SK-N-SH (cell line): Measurements from ENCODE around the gene UBE2E3. TPM values are rescaled to one million over a fixed set of nuclear protein-coding genes. Genes with fewer than 3 reads are reported as not detected.

Experiments used
- CTCF ChIA-PET: fragments of 300-600, 350-600 bp; formaldehyde crosslinking; extraction: SDS; loops from one replicate; lab custom pipeline; 2021; lab: Yijun Ruan, JAX
- POLR2A ChIA-PET: fragments of 350-600 bp; sonication (Branson Sonifier 250); formaldehyde crosslinking; extraction: SDS; loops from one replicate; lab custom pipeline; 2020; ENCODE audit warnings: antibody characterized with exemption, inconsistent platforms; lab: Yijun Ruan, JAX
- DNase-seq: peaks from one replicate; pipeline ENCODE4 v3.0.0; 2012
- H2AFZ ChIP-seq: fragments of 200-600 bp; sonication (generic); 2 replicates; pipeline ENCODE4 v1.8.1; 2016; ENCODE audit warnings: antibody characterized with exemption, mild to moderate bottlenecking, low read depth
- H3F3A ChIP-seq: fragments of 200-600 bp; sonication (generic); replicated peaks from 2 replicates; pipeline ENCODE3; 2016; ENCODE audit warnings: antibody characterized with exemption, mild to moderate bottlenecking; ENCODE audit not compliant: insufficient read depth
- H3K27ac ChIP-seq, 2 experiments: fragments of 200-500 bp in 1 of 2; fragments of 200-600 bp in 1 of 2; sonication (Bioruptor generic) in 1 of 2; sonication (generic), shearing (Covaris generic) in 1 of 2; 2 replicates each; pipeline versions ENCODE4 v1.5.1 to v1.6.1; 2014 to 2016; ENCODE audit warnings: low read depth in 2 of 2, inconsistent platforms in 1 of 2, low read length in 1 of 2, mild to moderate bottlenecking in 1 of 2, mixed read lengths in 1 of 2
- H3K27me3 ChIP-seq: fragments of 200-600 bp; sonication (generic), shearing (Covaris generic); 2 replicates; pipeline ENCODE4 v1.6.1; 2016; ENCODE audit warnings: mixed run types; ENCODE audit not compliant: insufficient read depth
- H3K36me3 ChIP-seq, 2 experiments: fragments of 200-500 bp in 1 of 2; fragments of 200-600 bp in 1 of 2; sonication (Bioruptor generic) in 1 of 2; sonication (generic) in 1 of 2; replicated peaks in 1 of 2; 2 replicates each; pipeline versions ENCODE3 to v1.5.1; 2014 to 2016; ENCODE audit warnings: low read length in 1 of 2, mild to moderate bottlenecking in 1 of 2; ENCODE audit not compliant: insufficient read depth in 2 of 2, control insufficient read depth in 1 of 2
- H3K4me1 ChIP-seq, 2 experiments: fragments of 200-500 bp in 1 of 2; fragments of 200-600 bp in 1 of 2; sonication (Bioruptor generic) in 1 of 2; sonication (generic), shearing (Covaris generic) in 1 of 2; 2 replicates each; pipeline versions ENCODE4 v1.5.1 to v1.6.1; 2014 to 2016; ENCODE audit warnings: low read depth in 1 of 2, low read length in 1 of 2, mixed run types in 1 of 2; ENCODE audit not compliant: insufficient read depth in 2 of 2, control insufficient read depth in 1 of 2
- H3K4me2 ChIP-seq: fragments of 200-600 bp; sonication (generic), shearing (Covaris generic); 2 replicates; pipeline ENCODE4 v1.6.1; 2017; ENCODE audit warnings: mixed run types
- H3K4me3 ChIP-seq, 2 experiments: fragments of 200-500 bp in 1 of 2; fragments of 200-600 bp in 1 of 2; sonication (Bioruptor generic) in 1 of 2; sonication (generic), shearing (Covaris generic) in 1 of 2; 2 replicates each; pipeline versions ENCODE4 v1.5.1 to v1.8.1; 2014 to 2016; ENCODE audit warnings: low read depth in 2 of 2, inconsistent platforms in 1 of 2, low read length in 1 of 2, mild to moderate bottlenecking in 1 of 2, mixed read lengths in 1 of 2, moderate library complexity in 1 of 2
- H3K79me2 ChIP-seq: fragments of 200-600 bp; sonication (generic); 2 replicates; pipeline ENCODE4 v1.8.1; 2017; ENCODE audit warnings: mild to moderate bottlenecking; ENCODE audit not compliant: insufficient read depth
- H3K9ac ChIP-seq: fragments of 200-600 bp; sonication (generic); 2 replicates; pipeline ENCODE4 v1.6.1; 2017; ENCODE audit warnings: mixed run types
- H3K9me2 ChIP-seq: fragments of 200-600 bp; sonication (generic); 2 replicates; pipeline ENCODE4 v1.6.1; 2017; ENCODE audit warnings: mixed run types
- H3K9me3 ChIP-seq: fragments of 200-600 bp; sonication (generic); 2 replicates; pipeline ENCODE4 v1.6.1; 2017; ENCODE audit warnings: mixed run types, mild to moderate bottlenecking, moderate library complexity
- H4K20me1 ChIP-seq: fragments of 200-600 bp; sonication (generic); 2 replicates; pipeline ENCODE4 v1.6.1; 2017; ENCODE audit warnings: mild to moderate bottlenecking, mixed run types; ENCODE audit not compliant: insufficient read depth
- ELF1 ChIP-seq: IDR thresholded peaks from 2 replicates; pipeline ENCODE4 v1.4.0; 2012
- FOXJ3 ChIP-seq: sonication (generic); formaldehyde crosslinking; IDR thresholded peaks from 2 replicates; pipeline ENCODE4 v1.5.1; 2020; ENCODE audit warnings: mild to moderate bottlenecking, missing genetic modification reagents
- FOXM1 ChIP-seq: IDR thresholded peaks from 2 replicates; pipeline ENCODE4 v1.4.0; 2012; ENCODE audit warnings: low read depth, mild to moderate bottlenecking
- MEF2A ChIP-seq: IDR thresholded peaks from 2 replicates; pipeline ENCODE4 v1.4.0; 2012; ENCODE audit warnings: low read depth, borderline replicate concordance
- NRF1 ChIP-seq: IDR thresholded peaks from 2 replicates; pipeline ENCODE4 v1.6.1; 2012; ENCODE audit warnings: low read depth, mild to moderate bottlenecking, low read length
- RAD21 ChIP-seq: IDR thresholded peaks from 2 replicates; pipeline ENCODE4 v1.6.1; 2012; ENCODE audit warnings: mild to moderate bottlenecking, low read length
- REST ChIP-seq: IDR thresholded peaks from 2 replicates; pipeline ENCODE4 v1.6.1; 2012; ENCODE audit warnings: mild to moderate bottlenecking, low read depth, low read length, moderate library complexity
- RFX5 ChIP-seq: IDR thresholded peaks from 2 replicates; pipeline ENCODE4 v1.6.1; 2012; ENCODE audit warnings: mild to moderate bottlenecking, improper control_type of control experiment, low read length
- TCF12 ChIP-seq: IDR thresholded peaks from 2 replicates; pipeline ENCODE4 v1.4.0; 2012
- USF1 ChIP-seq: IDR thresholded peaks from 2 replicates; pipeline ENCODE4 v1.4.0; 2012; ENCODE audit warnings: low read depth, borderline replicate concordance
- WGBS: methylation state at CpG from one replicate; pipeline ENCODE4 v1.1.6; 2017; ENCODE audit warnings: low lambda C conversion rate; 5-methylcytosine and 5-hydroxymethylcytosine counted together
- polyA plus RNA-seq, 3 experiments: library from polyadenylated mRNA; depleted of rRNA; stranded (reverse); fragments of >200 nt; gene quantifications; 2 replicates each; pipeline ENCODE4 v1.2.3, GENCODE V29; 2012
- TF ChIP-seq, protein P1 (sequence below): IDR thresholded peaks from 2 replicates; pipeline ENCODE4; 2012
- TF ChIP-seq, protein P2 (sequence below): fragments of 150-350 bp; IDR thresholded peaks from 2 replicates; pipeline ENCODE4 v1.6.1; 2016; ENCODE audit warnings: mild to moderate bottlenecking, low read depth, low read length

UBE2E3 gene
- polyA plus RNA-seq, 1 of the 3 experiments (the other 2 are of a cell fraction) = 62.9 TPM

GRCh38 chr2:180938451-180938850 is 42.0 kb upstream of the UBE2E3 start:
- Histone ChIP-seq H2AFZ (no peak overlapping the region), H4K20me1 (no peaks in the 10 kb centered on the region), H3K4me1 (no peaks in the 10 kb centered on the region), H3K9me3 (no peaks in the 10 kb centered on the region; the same call in 1 of the 2 replicates), H3K27ac (no peak overlapping the region), H3K4me2 (no peak overlapping the region), H3K36me3 (no peaks in the 10 kb centered on the region), H3K9ac (no peak overlapping the region), H3F3A (no peaks in the 10 kb centered on the region), H3K79me2 (no peaks in the 10 kb centered on the region), H3K9me2 (0 out of 2 replicates have a peak, but pooled peaks cover 4% of the 10 kb centered on the region), H3K4me3 (no peak overlapping the region), H3K27me3 (no peaks in the 10 kb centered on the region)
- TF ChIP-seq RFX5 (no peak), FOXJ3 (no peak), ELF1 (no peak)
- TF ChIP-seq, protein P1, sequence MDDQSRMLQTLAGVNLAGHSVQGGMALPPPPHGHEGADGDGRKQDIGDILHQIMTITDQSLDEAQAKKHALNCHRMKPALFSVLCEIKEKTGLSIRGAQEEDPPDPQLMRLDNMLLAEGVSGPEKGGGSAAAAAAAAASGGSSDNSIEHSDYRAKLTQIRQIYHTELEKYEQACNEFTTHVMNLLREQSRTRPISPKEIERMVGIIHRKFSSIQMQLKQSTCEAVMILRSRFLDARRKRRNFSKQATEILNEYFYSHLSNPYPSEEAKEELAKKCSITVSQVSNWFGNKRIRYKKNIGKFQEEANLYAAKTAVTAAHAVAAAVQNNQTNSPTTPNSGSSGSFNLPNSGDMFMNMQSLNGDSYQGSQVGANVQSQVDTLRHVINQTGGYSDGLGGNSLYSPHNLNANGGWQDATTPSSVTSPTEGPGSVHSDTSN = no peak
- DNase-seq = no peak
- CTCF ChIA-PET = interaction anchor here (1.5 kb wide), 1 partner anchor 10 kb away, joined by 4 read pairs; no protein-coding TSS in a partner anchor
- POLR2A ChIA-PET = no interaction called here

DNA sequence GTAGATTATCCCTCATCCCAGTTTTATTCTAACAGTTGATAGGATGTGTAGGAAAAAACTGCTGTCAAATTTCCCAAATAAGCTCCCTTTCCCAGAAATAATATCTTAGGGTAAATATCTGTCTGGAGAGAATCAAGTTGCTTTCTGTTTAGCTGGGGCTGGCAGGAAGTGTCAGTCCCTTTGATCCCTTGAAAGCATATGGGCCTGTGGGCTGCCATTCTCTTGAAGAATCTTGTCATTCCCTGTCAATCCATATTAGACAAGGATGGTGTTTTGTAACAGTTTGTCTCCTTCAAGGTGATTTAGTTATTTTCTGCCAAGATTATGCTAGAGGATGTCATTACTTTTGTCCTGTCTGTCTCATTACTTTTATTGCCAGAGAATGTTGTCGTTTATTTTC is 37.1 kb upstream of the UBE2E3 start:
- H3K4me2 ChIP-seq = no peak overlapping the region
- H3K9me2 ChIP-seq = no peaks in the 10 kb centered on the region
- H3K4me1 ChIP-seq = no peaks in the 10 kb centered on the region
- CTCF ChIA-PET = no interaction called here
- H3K36me3 ChIP-seq = no peaks in the 10 kb centered on the region
- POLR2A ChIA-PET = no interaction called here
- H4K20me1 ChIP-seq = no peaks in the 10 kb centered on the region
- no peak for DNase-seq
- no peak overlapping the region for H3K27ac ChIP-seq
- WGBS = 90% methylated on average over 1 of the region's 1 CpG
- H3K27me3 ChIP-seq = no peaks in the 10 kb centered on the region
- TF ChIP-seq RAD21 (no peak), TCF12 (no peak), ELF1 (no peak), RFX5 (no peak), USF1 (no peak), FOXM1 (no peak), MEF2A (no peak)
- H2AFZ ChIP-seq = 0 out of 2 replicates have a peak overlapping the region, but pooled peaks have one; percentile 33
- H3K9me3 ChIP-seq = no peaks in the 10 kb centered on the region; the same call in 1 of the 2 replicates
- H3K9ac ChIP-seq = no peak overlapping the region
- H3K79me2 ChIP-seq = no peaks in the 10 kb centered on the region
- H3K4me3 ChIP-seq = no peak overlapping the region
- no peaks in the 10 kb centered on the region for H3F3A ChIP-seq

DNA sequence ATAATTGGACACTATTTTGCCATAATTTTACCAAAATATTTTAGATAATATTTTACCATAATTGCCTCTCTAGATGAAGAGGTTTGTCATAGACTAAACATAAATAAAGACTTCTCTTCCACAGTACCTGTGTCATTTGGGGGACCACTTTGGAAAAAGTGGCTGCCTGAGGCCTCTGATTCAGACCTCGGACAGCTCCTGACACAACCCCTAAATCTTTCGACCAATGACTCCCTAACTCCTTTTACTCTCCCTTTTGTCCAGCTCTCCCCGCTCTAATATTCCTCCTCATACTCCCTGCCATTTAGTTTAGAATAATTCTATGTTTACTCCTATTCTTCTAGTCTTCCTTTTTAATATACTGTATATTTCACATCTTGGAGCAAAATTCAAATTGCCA is 36.0 kb upstream of the UBE2E3 start:
- ChIA-PET POLR2A (no interaction called here), CTCF (no interaction called here)
- H3K4me3 ChIP-seq = no peak overlapping the region
- no peak overlapping the region for H2AFZ ChIP-seq
- TF ChIP-seq REST = peak; percentile 86
- TF ChIP-seq, protein P2, sequence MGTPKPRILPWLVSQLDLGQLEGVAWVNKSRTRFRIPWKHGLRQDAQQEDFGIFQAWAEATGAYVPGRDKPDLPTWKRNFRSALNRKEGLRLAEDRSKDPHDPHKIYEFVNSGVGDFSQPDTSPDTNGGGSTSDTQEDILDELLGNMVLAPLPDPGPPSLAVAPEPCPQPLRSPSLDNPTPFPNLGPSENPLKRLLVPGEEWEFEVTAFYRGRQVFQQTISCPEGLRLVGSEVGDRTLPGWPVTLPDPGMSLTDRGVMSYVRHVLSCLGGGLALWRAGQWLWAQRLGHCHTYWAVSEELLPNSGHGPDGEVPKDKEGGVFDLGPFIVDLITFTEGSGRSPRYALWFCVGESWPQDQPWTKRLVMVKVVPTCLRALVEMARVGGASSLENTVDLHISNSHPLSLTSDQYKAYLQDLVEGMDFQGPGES = no peak
- TF ChIP-seq NRF1 = no peak
- no peak for TF ChIP-seq USF1
- no peaks in the 10 kb centered on the region for H3K9me2 ChIP-seq
- WGBS = 81% methylated on average over 3 of the region's 3 CpGs
- DNase-seq = no peak
- no peaks in the 10 kb centered on the region; the same call in 1 of the 2 replicates for H3K9me3 ChIP-seq
- no peaks in the 10 kb centered on the region for H3K79me2 ChIP-seq
- H3K27me3 ChIP-seq = no peaks in the 10 kb centered on the region
- no peaks in the 10 kb centered on the region for H4K20me1 ChIP-seq
- no peak overlapping the region for H3K9ac ChIP-seq
- H3K4me1 ChIP-seq = no peaks in the 10 kb centered on the region
- no peaks in the 10 kb centered on the region for H3K36me3 ChIP-seq
- H3K27ac ChIP-seq = no peak overlapping the region
- no peak overlapping the region for H3K4me2 ChIP-seq
- no peaks in the 10 kb centered on the region for H3F3A ChIP-seq
